Sigmoid colon (tissue), 4 donors: ENCODE data around the gene ATP5MC3.

Experiments used
- CTCF ChIP-seq, 4 experiments: fragments of 450-650 bp in 3 of 4; fragments of 200-600 bp in 1 of 4; IDR thresholded peaks; one replicate each; pipeline ENCODE4 v1.5.1; 2016 to 2019; ENCODE audit warnings: antibody characterized with exemption in 4 of 4, mild to moderate bottlenecking in 3 of 4, moderate library complexity in 2 of 4
- EP300 ChIP-seq, 4 donors: sonication (generic); formaldehyde crosslinking; IDR thresholded peaks; one replicate each; pipeline ENCODE4 v1.6.1; 2017; ENCODE audit warnings: antibody characterized with exemption in 4 of 4
- POLR2A ChIP-seq, 2 donors: fragments of 450-650 bp; IDR thresholded peaks; one replicate each; pipeline ENCODE4 v1.6.1; 2016; ENCODE audit warnings: antibody characterized with exemption in 2 of 2, mild to moderate bottlenecking in 2 of 2, moderate library complexity in 2 of 2
- POLR2AphosphoS5 ChIP-seq, 4 donors: sonication (generic); formaldehyde crosslinking; IDR thresholded peaks; one replicate each; pipeline ENCODE4 v1.6.1; 2017; ENCODE audit warnings: antibody characterized with exemption in 4 of 4

DNA sequence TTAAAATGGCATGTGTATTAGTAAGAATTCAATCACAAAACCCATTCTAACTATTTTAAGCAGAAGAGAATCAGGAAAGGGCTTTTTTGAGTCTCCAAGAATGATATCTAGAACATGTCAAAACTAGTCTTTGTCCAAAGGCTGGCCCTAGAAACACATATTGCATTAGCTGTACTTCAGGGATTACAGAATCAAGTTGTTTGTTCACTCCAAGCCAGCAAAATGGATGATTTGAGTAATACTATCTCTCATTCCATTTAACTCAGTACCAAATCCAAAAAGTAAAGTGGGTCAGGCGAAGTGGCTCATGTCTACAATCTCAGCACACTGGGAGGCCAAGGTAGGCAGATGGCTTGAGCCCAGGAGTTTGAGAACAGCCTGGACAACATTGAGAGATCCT, 54.8 kb downstream of the ATP5MC3 start:
- TF ChIP-seq CTCF (IDR thresholded peaks at IDR 0.05), result no peak
- TF ChIP-seq POLR2AphosphoS5 (IDR thresholded peaks at IDR 0.05), result no peak
- no peak for TF ChIP-seq POLR2A (IDR thresholded peaks at IDR 0.05)
- no peak for TF ChIP-seq EP300 (IDR thresholded peaks at IDR 0.05)
